T-cell (primary cell): ENCODE results near the gene FLOT2. TPM values are rescaled to one million over a fixed set of nuclear protein-coding genes. Genes with fewer than 3 reads are reported as not detected.
A peak's percentile ranks its signal among the peaks of the same experiment; 100 is the strongest.

ENCODE experiments used
- ATAC-seq, 4 experiments: fragments of 200-7000 bp in 3 of 4; fragments of 150-1000 bp in 1 of 4; cut with Tn5 transposase; replicated peaks in 1 of 4; 1 replicate in 3 of 4; 2 replicates in 1 of 4; pipeline ENCODE4 v1.10.0; 2021; ENCODE audit warnings: moderate library complexity in 3 of 4, mild to moderate bottlenecking in 2 of 4, moderate number of reproducible peaks in 1 of 4
- CTCF ChIA-PET, 2 donors: fragments of 300-600 bp; sonication (Branson Sonifier 250); formaldehyde crosslinking; loops; one replicate each; lab custom pipeline; 2022; ENCODE audit warnings: antibody characterized with exemption in 2 of 2; lab: Charles Lee
- POLR2A ChIA-PET, 2 donors: fragments of 300-600 bp; sonication (Branson Sonifier 250); formaldehyde crosslinking; loops; one replicate each; lab custom pipeline; 2022; ENCODE audit warnings: antibody characterized with exemption in 2 of 2; lab: Charles Lee
- DNase-seq, 35 experiments: peaks; one replicate each; pipeline versions ENCODE4 v3.0.0 to v3.0.0-alpha.2; 2013 to 2023
- H3K27ac ChIP-seq: one replicate; pipeline ENCODE4 v1.5.1; 2013; ENCODE audit warnings: low read length
- H3K27me3 ChIP-seq, 2 experiments: replicated peaks in 1 of 2; 1 replicate in 1 of 2; 2 replicates in 1 of 2; pipeline versions ENCODE4 v1.6.1 to v1.7.0; 2013; ENCODE audit warnings: low read length in 1 of 2, mixed read lengths in 1 of 2; ENCODE audit not compliant: control insufficient read depth in 2 of 2, insufficient read depth in 2 of 2; ENCODE audit errors: extremely low read depth in 1 of 2
- H3K36me3 ChIP-seq, 2 donors: 1 replicate in 1 of 2; 2 replicates in 1 of 2; pipeline versions ENCODE4 v1.6.1 to v1.7.0; 2013; ENCODE audit warnings: low read length in 1 of 2; ENCODE audit not compliant: control insufficient read depth in 2 of 2, insufficient read depth in 1 of 2; ENCODE audit errors: extremely low read depth in 1 of 2
- H3K4me1 ChIP-seq, 2 experiments: 1 replicate in 1 of 2; 2 replicates in 1 of 2; pipeline versions ENCODE4 v1.6.1 to v1.7.0; 2013; ENCODE audit warnings: low read length in 2 of 2, mixed read lengths in 1 of 2; ENCODE audit not compliant: insufficient read depth in 2 of 2, control insufficient read depth in 1 of 2; ENCODE audit errors: extremely low read depth in 1 of 2
- H3K4me3 ChIP-seq, 2 donors: 1 replicate in 1 of 2; 2 replicates in 1 of 2; pipeline versions ENCODE4 v1.5.1 to v1.7.0; 2013; ENCODE audit warnings: mild to moderate bottlenecking in 2 of 2, low read length in 1 of 2, moderate library complexity in 1 of 2; ENCODE audit not compliant: control insufficient read depth in 1 of 2; ENCODE audit errors: extremely low read depth in 1 of 2
- H3K9me3 ChIP-seq: 2 replicates; pipeline ENCODE4 v1.7.0; 2013
- H3K27ac Mint-ChIP-seq, 2 donors: one replicate each; pipeline ENCODE4 v1.8.0; 2020 to 2021; ENCODE audit warnings: mild to moderate bottlenecking in 2 of 2, mixed read lengths in 2 of 2
- H3K27me3 Mint-ChIP-seq, 2 donors: one replicate each; pipeline ENCODE4 v1.8.0; 2021 to 2022; ENCODE audit warnings: mixed read lengths in 2 of 2
- H3K36me3 Mint-ChIP-seq: one replicate; pipeline ENCODE4 v1.8.0; 2021; ENCODE audit warnings: mixed read lengths
- H3K4me1 Mint-ChIP-seq, 3 donors: one replicate each; pipeline ENCODE4 v1.8.0; 2020 to 2022; ENCODE audit warnings: mixed read lengths in 3 of 3, mild to moderate bottlenecking in 1 of 3
- H3K4me3 Mint-ChIP-seq, 3 donors: one replicate each; pipeline ENCODE4 v1.8.0; 2020 to 2022; ENCODE audit warnings: mild to moderate bottlenecking in 3 of 3, mixed read lengths in 3 of 3, moderate library complexity in 3 of 3
- H3K9me3 Mint-ChIP-seq, 3 donors: one replicate each; pipeline ENCODE4 v1.8.0; 2020 to 2022; ENCODE audit warnings: mixed read lengths in 3 of 3
- WGBS: methylation state at CpG from one replicate; pipeline ENCODE4 v1.1.5; 2013; ENCODE audit warnings: missing lambda C conversion rate; ENCODE audit not compliant: insufficient coverage; 5-methylcytosine and 5-hydroxymethylcytosine counted together
- total RNA-seq, 35 experiments: library from RNA in 6 of 35; stranded (reverse) in 6 of 35; fragments of 120-200 nt in 1 of 35; gene quantifications; one replicate each; pipeline versions ENCODE4 v1.2.1 to v1.2.4 and lab custom pipeline; 2013 to 2026

Gene FLOT2
- total RNA-seq, 5 donors from 2014 or later (not counting 1 experiment from before 2014, with no cell fraction given): 138 to 256 (median 235) TPM

DNA sequence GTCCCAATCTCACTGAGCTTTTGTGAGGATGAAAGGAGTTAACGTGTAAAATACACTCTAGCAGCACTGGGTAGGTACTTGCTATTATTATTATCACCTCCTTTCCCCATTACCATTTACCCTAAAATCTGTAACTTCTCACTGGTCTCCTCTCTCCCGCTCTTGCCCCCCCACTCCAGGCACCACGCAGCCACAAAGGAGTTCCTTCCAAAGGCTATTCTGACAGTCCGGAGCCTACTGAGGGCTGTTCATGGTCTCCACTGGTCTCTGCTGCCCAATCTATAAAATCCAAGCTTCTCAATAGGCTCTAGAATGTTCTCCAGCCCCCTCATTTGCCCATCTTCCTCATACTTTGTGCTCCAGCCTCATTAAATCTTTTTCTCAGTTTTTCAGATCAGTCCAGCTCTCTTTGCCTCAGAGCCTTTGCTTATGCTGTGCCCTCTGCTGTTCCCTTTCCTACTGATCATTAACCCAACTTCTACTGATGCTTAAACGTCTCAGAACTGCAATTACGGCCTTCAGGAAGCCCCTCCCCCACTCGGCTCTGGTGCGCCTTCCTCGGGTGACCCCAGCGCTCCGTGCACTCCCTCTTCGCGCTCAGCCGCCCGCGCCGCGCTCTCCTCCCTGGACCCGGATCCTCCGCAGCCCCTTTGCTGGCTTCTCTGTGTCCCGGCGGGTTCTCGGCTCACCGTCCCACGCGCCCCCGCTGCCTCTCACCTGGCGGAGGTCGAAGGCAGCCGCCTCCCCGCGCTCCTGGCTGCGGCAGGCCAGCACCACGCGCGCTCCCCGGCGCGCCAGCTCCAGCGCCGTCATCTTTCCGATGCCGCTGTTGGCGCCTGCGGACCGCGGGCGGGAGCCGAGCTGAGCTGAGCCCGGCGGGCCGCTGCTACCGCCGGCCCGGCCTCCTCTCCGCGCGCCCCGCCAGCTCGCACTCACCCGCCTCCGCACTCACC is 4.6 kb upstream of the FLOT2 start:
- DNase-seq (peak in 16 of 35 experiments; percentile 5 to 66 (median 29)), ATAC-seq (peak; percentile 40 to 43 (median 42))
- no peaks in the 10 kb centered on the region for H3K27me3 Mint-ChIP-seq
- peaks cover 19% of the 10 kb centered on the region for H3K36me3 Mint-ChIP-seq
- peaks cover 4 to 28% of the 10 kb centered on the region in 2 donors for H3K36me3 ChIP-seq
- H3K27me3 ChIP-seq: no peaks in the 10 kb centered on the region
- no peaks in the 10 kb centered on the region for H3K9me3 ChIP-seq
- peaks cover 42 to 47% (median 46%) of the 10 kb centered on the region in 3 donors for H3K4me1 Mint-ChIP-seq
- peak overlapping the region; percentile 92 to 93 for H3K27ac Mint-ChIP-seq
- CTCF ChIA-PET: interaction anchor here (0.5 to 4.2 kb wide), 12 partner anchors 9 to 181 kb away, joined by 3 to 22 read pairs (median 4); partner anchors contain the start of genes FAM222B (in 1 of the 2) and PHF12 (in 1 of the 2)
- peak overlapping the region; percentile 62 for H3K27ac ChIP-seq
- H3K4me1 ChIP-seq: peaks cover 7 to 39% of the 10 kb centered on the region in 2 experiments
- POLR2A ChIA-PET: interaction anchor here in 1 of 2 donors (1.2 kb wide), 1 partner anchor 48 kb away, joined by 4 read pairs; no protein-coding TSS in a partner anchor
- H3K9me3 Mint-ChIP-seq: no peaks in the 10 kb centered on the region
- WGBS: 3% methylated on average over 61 of the region's 62 CpGs
- peak overlapping the region; percentile 88 to 94 (median 89) for H3K4me3 Mint-ChIP-seq
- H3K4me3 ChIP-seq: peak overlapping the region; percentile 55 to 76

DNA sequence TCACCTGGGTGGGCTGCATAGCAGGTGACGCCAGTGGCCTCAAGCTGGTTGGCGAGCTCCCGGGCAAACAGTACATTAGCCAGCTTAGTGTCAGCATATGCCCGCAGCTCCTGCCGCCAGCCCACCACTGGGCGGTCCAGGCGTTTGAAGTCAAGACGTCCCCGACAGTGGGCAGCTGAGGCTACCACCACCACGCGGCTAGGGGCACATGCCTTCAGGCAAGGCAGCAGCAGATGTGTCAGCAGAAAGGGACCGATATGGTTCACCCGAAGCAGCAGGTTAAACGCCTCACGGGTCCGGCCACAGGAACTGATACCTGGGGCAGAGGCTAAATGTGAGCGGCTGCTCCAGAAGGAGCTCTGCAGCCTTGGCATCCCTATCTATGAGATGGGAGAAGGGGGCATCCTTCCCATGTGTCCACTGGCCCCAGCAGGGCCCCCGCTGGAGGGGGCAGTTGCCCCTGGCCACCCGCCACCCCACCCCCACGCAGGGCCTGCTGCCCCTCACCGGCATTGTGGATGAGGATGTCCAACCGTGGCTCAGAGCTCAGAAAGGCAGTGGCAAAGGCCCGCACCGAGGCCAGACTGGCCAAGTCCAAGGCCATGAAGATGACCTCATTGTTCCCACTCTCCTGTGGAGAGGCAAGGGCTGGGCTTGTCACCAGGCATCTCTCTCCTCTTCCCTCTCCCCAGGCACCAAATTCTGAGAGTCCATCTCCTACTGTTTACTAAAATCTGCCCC is 3.6 kb upstream of the FLOT2 start:
- H3K27me3 ChIP-seq: no peaks in the 10 kb centered on the region
- peaks cover 11 to 45% of the 10 kb centered on the region in 2 experiments for H3K4me1 ChIP-seq
- peak overlapping the region; percentile 88 to 94 (median 89) for H3K4me3 Mint-ChIP-seq
- H3K27me3 Mint-ChIP-seq: no peaks in the 10 kb centered on the region
- 97% methylated on average over 18 of the region's 24 CpGs for WGBS
- ChIA-PET POLR2A (no interaction called here), CTCF (interaction anchor here (0.5 to 4.2 kb wide), 8 partner anchors 17 to 180 kb away, joined by 3 to 22 read pairs (median 4); partner anchors contain the start of gene FAM222B (in 1 of the 2))
- peak overlapping the region in 1 of 2 donors; percentile 55 for H3K4me3 ChIP-seq
- H3K36me3 Mint-ChIP-seq: peaks cover 12% of the 10 kb centered on the region
- ATAC-seq (no peak), DNase-seq (no peak)
- H3K27ac Mint-ChIP-seq: peak overlapping the region; percentile 92 to 93
- H3K9me3 ChIP-seq: no peaks in the 10 kb centered on the region
- peak overlapping the region; percentile 62 for H3K27ac ChIP-seq
- H3K4me1 Mint-ChIP-seq: peaks cover 45 to 56% (median 53%) of the 10 kb centered on the region in 3 donors
- H3K36me3 ChIP-seq: peaks cover 0 to 18% of the 10 kb centered on the region in 2 donors
- H3K9me3 Mint-ChIP-seq: no peaks in the 10 kb centered on the region

DNA sequence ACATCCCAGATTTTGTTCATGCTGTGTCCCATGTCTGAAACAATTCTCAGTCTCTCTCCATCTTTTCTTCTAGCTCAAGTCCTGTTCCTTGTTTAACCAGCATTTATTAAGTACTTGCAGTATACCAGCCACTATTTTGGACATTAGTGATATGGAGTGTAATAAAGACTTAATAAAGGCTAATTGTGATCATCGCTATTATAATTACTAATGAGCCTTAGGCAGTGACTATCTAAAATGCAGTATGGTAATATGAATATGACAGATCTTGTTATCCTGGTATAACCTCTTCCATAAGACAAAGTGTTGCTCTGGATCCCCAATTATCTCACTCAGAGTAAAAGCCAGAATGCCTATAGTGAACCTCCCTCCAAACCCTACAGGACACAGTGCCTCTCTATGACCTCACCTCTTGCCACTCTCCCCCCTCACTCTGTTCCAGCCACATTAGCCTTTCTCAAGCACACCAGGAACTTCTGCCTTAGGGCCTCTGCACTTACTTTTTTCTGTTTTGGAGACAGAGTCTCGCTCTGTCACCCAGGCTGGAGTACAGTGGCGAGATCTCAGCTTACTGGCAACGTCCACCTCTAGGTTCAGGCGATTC is 1.8 kb upstream of the FLOT2 start:
- 94% methylated on average over 3 of the region's 5 CpGs for WGBS
- Mint-ChIP-seq H3K27me3 (no peaks in the 10 kb centered on the region), H3K9me3 (no peaks in the 10 kb centered on the region), H3K4me1 (peaks cover 58 to 66% (median 64%) of the 10 kb centered on the region in 3 donors), H3K27ac (peak overlapping the region; percentile 58 to 73), H3K4me3 (peak overlapping the region; percentile 44 to 98 (median 56)), H3K36me3 (peaks cover 12% of the 10 kb centered on the region)
- CTCF ChIA-PET: interaction anchor here in 1 of 2 donors (1.1 to 1.3 kb wide), 2 partner anchors 28 to 137 kb away, joined by 3 read pairs; no protein-coding TSS in a partner anchor
- H3K27ac ChIP-seq: no peak overlapping the region
- H3K4me3 ChIP-seq: no peak overlapping the region
- POLR2A ChIA-PET: interaction anchor here in 1 of 2 donors (0.7 kb wide), 1 partner anchor 27 kb away, joined by 3 read pairs; no protein-coding TSS in a partner anchor
- H3K9me3 ChIP-seq: no peaks in the 10 kb centered on the region
- no peaks in the 10 kb centered on the region for H3K27me3 ChIP-seq
- no peak for DNase-seq
- peaks cover 16 to 60% of the 10 kb centered on the region in 2 experiments for H3K4me1 ChIP-seq
- ATAC-seq: no peak
- peaks cover 0 to 10% of the 10 kb centered on the region in 2 donors for H3K36me3 ChIP-seq

DNA sequence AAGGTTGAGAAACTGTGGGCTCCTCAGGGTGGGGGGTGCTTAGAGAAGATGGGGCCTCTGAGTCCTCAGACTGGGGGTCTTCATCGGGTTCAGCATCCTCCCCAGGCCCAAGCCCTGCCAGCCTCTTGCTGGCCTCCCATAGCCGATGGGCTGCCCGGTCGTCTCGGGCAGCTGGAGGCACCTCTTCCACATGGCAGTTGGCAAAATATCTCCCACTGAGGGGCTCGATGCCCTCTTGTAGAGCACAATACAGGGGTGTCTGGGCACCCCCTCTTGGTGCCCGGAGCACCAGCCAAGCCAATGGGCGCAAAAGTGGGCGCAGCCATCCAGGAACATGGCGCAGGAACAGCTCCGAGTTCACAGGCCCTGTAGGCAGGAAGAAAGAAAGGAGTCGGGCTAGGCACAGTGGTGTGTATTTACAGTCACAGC is 1.0 kb upstream of the FLOT2 start:
- 84% methylated on average over 8 of the region's 12 CpGs for WGBS
- Histone ChIP-seq H3K36me3 (peaks cover 0 to 10% of the 10 kb centered on the region in 2 donors), H3K4me3 (no peak overlapping the region), H3K9me3 (no peaks in the 10 kb centered on the region), H3K4me1 (peaks cover 16 to 66% of the 10 kb centered on the region in 2 experiments), H3K27ac (peak overlapping the region; percentile 71), H3K27me3 (no peaks in the 10 kb centered on the region)
- POLR2A ChIA-PET: interaction anchor here in 1 of 2 donors (0.6 kb wide), 1 partner anchor 171 kb away, joined by 3 read pairs; no protein-coding TSS in a partner anchor
- DNase-seq (no peak), ATAC-seq (no peak)
- CTCF ChIA-PET: interaction anchor here (0.9 to 1.5 kb wide), 5 partner anchors 8 to 135 kb away, joined by 3 to 5 read pairs (median 3); partner anchors contain the start of gene PHF12 (in 1 of the 2)
- H3K36me3 Mint-ChIP-seq: peaks cover 12% of the 10 kb centered on the region
- H3K4me3 Mint-ChIP-seq: peak overlapping the region; percentile 95 to 98 (median 96)
- peaks cover 61 to 71% (median 65%) of the 10 kb centered on the region in 3 donors for H3K4me1 Mint-ChIP-seq
- H3K27ac Mint-ChIP-seq: peak overlapping the region; percentile 97
- H3K9me3 Mint-ChIP-seq: no peaks in the 10 kb centered on the region
- no peaks in the 10 kb centered on the region for H3K27me3 Mint-ChIP-seq

DNA sequence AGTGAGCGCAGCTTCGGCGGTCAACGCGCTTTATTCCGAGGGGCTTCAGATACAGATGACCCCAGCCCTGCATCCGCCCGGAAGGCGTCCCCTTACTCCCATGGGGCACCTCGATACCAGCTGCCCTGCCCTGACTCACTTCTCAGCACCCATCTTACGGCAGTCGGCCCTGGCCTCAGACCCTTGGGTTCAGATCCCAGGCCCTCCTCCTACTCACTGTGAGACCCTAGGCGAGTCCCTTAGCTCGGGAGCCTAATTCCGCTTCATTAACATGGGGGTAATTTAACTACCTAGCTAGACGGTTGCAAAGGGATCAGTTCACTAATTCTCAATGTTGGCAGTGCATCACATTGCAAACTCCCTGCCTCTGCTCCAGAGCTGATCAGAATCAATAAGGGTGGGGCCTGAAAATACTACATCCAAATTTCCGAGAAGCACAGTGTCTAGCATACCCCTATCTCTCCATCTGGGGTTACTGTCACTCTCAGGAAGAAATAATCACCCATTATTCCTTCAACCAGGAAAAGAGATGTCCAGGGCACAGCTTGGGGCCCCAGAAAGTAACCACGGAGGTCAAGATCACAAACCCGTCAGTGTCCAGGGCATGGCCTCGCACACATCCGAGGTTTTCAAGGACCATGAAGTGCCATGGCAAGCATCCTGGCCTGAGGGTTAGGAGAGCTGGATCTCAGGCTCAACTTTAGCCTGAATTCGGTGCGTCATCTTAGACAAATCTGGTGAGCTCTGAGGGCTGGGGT is 415 bp upstream of the FLOT2 start:
- peaks cover 12% of the 10 kb centered on the region for H3K36me3 Mint-ChIP-seq
- 22% methylated on average over 20 of the region's 23 CpGs for WGBS
- H3K27me3 Mint-ChIP-seq: no peaks in the 10 kb centered on the region
- ATAC-seq (no peak), DNase-seq (peak in 6 of 35 experiments; percentile 4 to 42 (median 28))
- H3K4me3 Mint-ChIP-seq: peak overlapping the region; percentile 95 to 98 (median 96)
- ChIA-PET CTCF (interaction anchor here (0.9 to 1.6 kb wide), 7 partner anchors 9 to 134 kb away, joined by 3 to 8 read pairs (median 3); partner anchors contain the start of gene PHF12 (in 1 of the 2)), POLR2A (interaction anchor here in 1 of 2 donors (0.6 kb wide), 1 partner anchor 170 kb away, joined by 3 read pairs; no protein-coding TSS in a partner anchor)
- H3K9me3 Mint-ChIP-seq: no peaks in the 10 kb centered on the region
- no peaks in the 10 kb centered on the region for H3K9me3 ChIP-seq
- H3K27ac Mint-ChIP-seq: peak overlapping the region; percentile 97
- H3K4me1 Mint-ChIP-seq: peaks cover 62 to 71% (median 67%) of the 10 kb centered on the region in 3 donors
- peak overlapping the region; percentile 87 to 93 for H3K4me3 ChIP-seq
- H3K36me3 ChIP-seq: peaks cover 0 to 10% of the 10 kb centered on the region in 2 donors
- no peaks in the 10 kb centered on the region for H3K27me3 ChIP-seq
- H3K4me1 ChIP-seq: peaks cover 19 to 67% of the 10 kb centered on the region in 2 experiments
- H3K27ac ChIP-seq: peak overlapping the region; percentile 71
